Measurements from ENCODE around the gene DUSP7. TPM values are rescaled to one million over a fixed set of nuclear protein-coding genes. Genes with fewer than 3 reads are reported as not detected.

Gene DUSP7
- total and polyA plus RNA-seq, 2 experiments from 2014 or later = 6.4 to 13.1 TPM

DNA sequence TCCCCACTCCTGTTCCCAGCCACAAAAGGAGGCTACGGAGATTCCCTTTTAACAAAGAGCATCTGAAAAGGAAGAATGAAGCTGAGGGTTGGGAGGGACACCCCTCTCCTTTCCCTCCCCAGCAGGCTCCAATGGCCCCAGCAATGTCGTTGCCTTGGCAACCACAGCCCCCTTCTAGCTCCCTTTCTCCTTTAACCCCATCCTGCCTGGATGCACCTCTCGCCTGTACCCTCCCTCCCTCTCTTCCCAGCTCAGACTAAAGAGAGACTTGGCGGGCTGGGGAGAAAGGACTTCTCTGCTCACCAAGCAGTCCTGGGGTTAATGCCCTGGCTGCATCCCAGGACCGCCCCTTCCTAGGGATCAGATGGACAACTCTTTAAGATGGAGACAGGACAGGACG is 53.6 kb downstream of the DUSP7 start:
- TF ChIP-seq EZH2phosphoT487 (IDR thresholded peaks at IDR 0.05; ENCODE audit: low read depth, severe bottlenecking, unreplicated experiment) = no peak
- TF ChIP-seq, protein P1, sequence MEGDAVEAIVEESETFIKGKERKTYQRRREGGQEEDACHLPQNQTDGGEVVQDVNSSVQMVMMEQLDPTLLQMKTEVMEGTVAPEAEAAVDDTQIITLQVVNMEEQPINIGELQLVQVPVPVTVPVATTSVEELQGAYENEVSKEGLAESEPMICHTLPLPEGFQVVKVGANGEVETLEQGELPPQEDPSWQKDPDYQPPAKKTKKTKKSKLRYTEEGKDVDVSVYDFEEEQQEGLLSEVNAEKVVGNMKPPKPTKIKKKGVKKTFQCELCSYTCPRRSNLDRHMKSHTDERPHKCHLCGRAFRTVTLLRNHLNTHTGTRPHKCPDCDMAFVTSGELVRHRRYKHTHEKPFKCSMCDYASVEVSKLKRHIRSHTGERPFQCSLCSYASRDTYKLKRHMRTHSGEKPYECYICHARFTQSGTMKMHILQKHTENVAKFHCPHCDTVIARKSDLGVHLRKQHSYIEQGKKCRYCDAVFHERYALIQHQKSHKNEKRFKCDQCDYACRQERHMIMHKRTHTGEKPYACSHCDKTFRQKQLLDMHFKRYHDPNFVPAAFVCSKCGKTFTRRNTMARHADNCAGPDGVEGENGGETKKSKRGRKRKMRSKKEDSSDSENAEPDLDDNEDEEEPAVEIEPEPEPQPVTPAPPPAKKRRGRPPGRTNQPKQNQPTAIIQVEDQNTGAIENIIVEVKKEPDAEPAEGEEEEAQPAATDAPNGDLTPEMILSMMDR (IDR thresholded peaks at IDR 0.05; ENCODE audit: poor library complexity) = no peak
- WGBS (ENCODE audit: low lambda C conversion rate, missing lambda C conversion rate) = 79% methylated on average over 6 of the region's 6 CpGs
- Histone ChIP-seq H3K4me1 (ENCODE audit: insufficient read depth) (peaks cover 19% of the 10 kb centered on the region), H3K9me3 (ENCODE audit: low read depth) (no peaks in the 10 kb centered on the region), H3K9me2 (replicated peaks; ENCODE audit: insufficient read depth) (no peaks in the 10 kb centered on the region), H4K20me1 (ENCODE audit: insufficient read depth, poor library complexity, severe bottlenecking) (no peaks in the 10 kb centered on the region), H3K79me2 (no peaks in the 10 kb centered on the region), H3K4me2 (no peak overlapping the region), H3K4me3 (no peak overlapping the region), H3K27ac (no peak overlapping the region), H3K27me3 (no peaks in the 10 kb centered on the region), H2AFZ (no peak overlapping the region), H3K36me3 (replicated peaks; ENCODE audit: insufficient read depth, low read depth) (no peaks in the 10 kb centered on the region)
- no peak for DNase-seq (ENCODE audit: low spot score)

DNA sequence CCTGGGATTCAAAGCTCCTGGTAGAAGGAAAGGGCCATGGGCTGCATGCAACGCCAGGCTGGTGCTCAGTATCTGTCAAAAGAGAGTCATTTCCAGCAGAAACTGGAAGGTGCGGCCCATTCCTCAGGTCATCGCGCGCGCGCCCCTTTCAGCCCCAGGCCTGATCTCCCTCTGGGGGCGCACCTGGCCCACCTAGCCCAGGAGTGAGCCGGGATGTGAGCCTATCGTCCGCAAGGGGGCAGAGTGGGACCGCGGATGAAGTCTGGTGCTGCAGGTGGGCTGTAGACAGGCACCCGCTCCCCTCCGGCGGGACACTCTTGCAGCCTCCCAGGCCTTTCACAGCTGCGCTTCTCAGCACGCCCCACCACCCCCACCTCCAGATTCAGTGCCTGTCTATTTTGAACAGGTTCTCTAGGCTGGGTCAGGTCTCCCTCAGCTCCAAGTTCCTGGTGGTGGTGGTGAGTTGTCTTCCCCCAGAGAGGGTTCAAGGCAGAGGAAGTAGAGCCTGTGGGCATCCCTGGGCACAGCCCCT is 54.9 kb downstream of the DUSP7 start:
- no peak overlapping the region for H2AFZ ChIP-seq
- peak overlapping the region; percentile 31 for H3K4me2 ChIP-seq
- TF ChIP-seq EZH2 (IDR thresholded peaks at IDR 0.05; ENCODE audit: borderline replicate concordance) (no peak), EZH2phosphoT487 (IDR thresholded peaks at IDR 0.05; ENCODE audit: low read depth, severe bottlenecking, unreplicated experiment) (no peak)
- TF ChIP-seq, protein P1 (IDR thresholded peaks at IDR 0.05; ENCODE audit: poor library complexity) = peak; percentile 98
- DNase-seq (ENCODE audit: low spot score) = peak; percentile 85
- 4% methylated on average over 17 of the region's 18 CpGs for WGBS (ENCODE audit: low lambda C conversion rate, missing lambda C conversion rate)
- no peak overlapping the region for H3K4me3 ChIP-seq
- H3K9me3 ChIP-seq (ENCODE audit: low read depth) = no peaks in the 10 kb centered on the region
- H3K9me2 ChIP-seq (replicated peaks; ENCODE audit: insufficient read depth) = no peaks in the 10 kb centered on the region
- no peaks in the 10 kb centered on the region for H4K20me1 ChIP-seq (ENCODE audit: insufficient read depth, poor library complexity, severe bottlenecking)
- H3K4me1 ChIP-seq (ENCODE audit: insufficient read depth) = peaks cover 19% of the 10 kb centered on the region
- H3K27ac ChIP-seq = no peak overlapping the region
- H3K36me3 ChIP-seq (replicated peaks; ENCODE audit: insufficient read depth, low read depth) = no peaks in the 10 kb centered on the region
- no peaks in the 10 kb centered on the region for H3K79me2 ChIP-seq
- no peaks in the 10 kb centered on the region for H3K27me3 ChIP-seq

DNA sequence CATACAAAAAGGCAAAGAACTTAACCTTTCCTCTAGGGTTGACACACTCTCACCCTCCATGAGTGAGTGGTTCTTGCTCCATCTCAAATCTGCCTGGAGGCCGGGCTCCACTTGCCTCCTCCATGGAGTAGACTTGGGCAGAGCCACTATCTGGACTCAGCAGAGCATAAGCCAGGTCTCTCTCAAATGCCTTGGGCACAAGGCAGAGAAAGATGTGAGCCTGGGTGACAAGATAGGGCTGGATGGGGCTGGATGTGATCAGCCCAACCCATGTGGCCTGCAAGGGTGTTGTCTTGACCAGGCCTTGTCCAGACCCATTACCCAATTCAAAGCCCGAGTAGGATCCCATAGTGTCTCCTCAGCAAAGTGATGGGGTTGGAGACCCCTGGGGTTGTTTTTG is 56.5 kb downstream of the DUSP7 start:
- Histone ChIP-seq H3K79me2 (peaks cover 8% of the 10 kb centered on the region), H2AFZ (no peak overlapping the region), H3K4me3 (no peak overlapping the region), H3K36me3 (replicated peaks; ENCODE audit: insufficient read depth, low read depth) (no peaks in the 10 kb centered on the region), H3K9me2 (replicated peaks; ENCODE audit: insufficient read depth) (no peaks in the 10 kb centered on the region), H3K4me1 (ENCODE audit: insufficient read depth) (peaks cover 8% of the 10 kb centered on the region), H4K20me1 (ENCODE audit: insufficient read depth, poor library complexity, severe bottlenecking) (no peaks in the 10 kb centered on the region), H3K27ac (no peak overlapping the region), H3K4me2 (no peak overlapping the region), H3K9me3 (ENCODE audit: low read depth) (no peaks in the 10 kb centered on the region), H3K27me3 (no peaks in the 10 kb centered on the region)
- no peak for DNase-seq (ENCODE audit: low spot score)
- WGBS (ENCODE audit: low lambda C conversion rate, missing lambda C conversion rate) = 94% methylated on average over 2 of the region's 2 CpGs
- TF ChIP-seq EZH2 (IDR thresholded peaks at IDR 0.05; ENCODE audit: borderline replicate concordance) = no peak
- TF ChIP-seq, protein P1 (IDR thresholded peaks at IDR 0.05; ENCODE audit: poor library complexity) = no peak
- TF ChIP-seq EZH2phosphoT487 (IDR thresholded peaks at IDR 0.05; ENCODE audit: low read depth, severe bottlenecking, unreplicated experiment) = no peak

Other genes starting within 250 kb of the DUSP7 start
- not detected in 2 replicates for gene IQCF2, start 195.0 kb downstream of the DUSP7 start, total RNA-seq
- not detected in 2 replicates for gene IQCF2, start 195.0 kb downstream of the DUSP7 start, polyA plus RNA-seq
- gene IQCF5, start 181.0 kb downstream of the DUSP7 start, total RNA-seq = not detected in 2 replicates
- not detected in 2 replicates for gene IQCF5, start 181.0 kb downstream of the DUSP7 start, polyA plus RNA-seq
- not detected in 2 replicates for gene IQCF1, start 153.2 kb downstream of the DUSP7 start, total RNA-seq
- not detected in 2 replicates for gene IQCF1, start 153.2 kb downstream of the DUSP7 start, polyA plus RNA-seq
- gene RRP9, start 114.7 kb downstream of the DUSP7 start, total RNA-seq = 14.0 and 17.5 TPM in 2 replicates
- gene RRP9, start 114.7 kb downstream of the DUSP7 start, polyA plus RNA-seq = 23.1 and 32.8 TPM in 2 replicates
- 7.0 and 9.3 TPM in 2 replicates for gene PARP3, start 114.2 kb downstream of the DUSP7 start, total RNA-seq
- gene PARP3, start 114.2 kb downstream of the DUSP7 start, polyA plus RNA-seq = 10.3 and 11.6 TPM in 2 replicates
- gene GPR62, start 101.2 kb downstream of the DUSP7 start, total RNA-seq = not detected in 2 replicates
- 0.08 TPM in 1 of 2 replicates, not detected in the other for gene GPR62, start 101.2 kb downstream of the DUSP7 start, polyA plus RNA-seq
- 48.6 and 60.2 TPM in 2 replicates for gene PCBP4, start 89.1 kb downstream of the DUSP7 start, total RNA-seq
- 42.4 and 53.7 TPM in 2 replicates for gene PCBP4, start 89.1 kb downstream of the DUSP7 start, polyA plus RNA-seq
- 31.9 and 32.8 TPM in 2 replicates for gene ABHD14B, start 82.5 kb downstream of the DUSP7 start, total RNA-seq
- gene ABHD14B, start 82.5 kb downstream of the DUSP7 start, polyA plus RNA-seq = 40.2 and 48.4 TPM in 2 replicates
- gene ABHD14A, start 81.5 kb downstream of the DUSP7 start, total RNA-seq = 17.1 and 22.3 TPM in 2 replicates
- gene ABHD14A, start 81.5 kb downstream of the DUSP7 start, polyA plus RNA-seq = 55.1 and 68.6 TPM in 2 replicates
- 114 and 164 TPM in 2 replicates for gene ACY1, start 73.0 kb downstream of the DUSP7 start, total RNA-seq
- 148 and 183 TPM in 2 replicates for gene ACY1, start 73.0 kb downstream of the DUSP7 start, polyA plus RNA-seq
- 981 and 1,184 TPM in 2 replicates for gene RPL29, start 60.7 kb downstream of the DUSP7 start, total RNA-seq
- gene RPL29, start 60.7 kb downstream of the DUSP7 start, polyA plus RNA-seq = 786 and 812 TPM in 2 replicates
- gene POC1A, start 97.9 kb upstream of the DUSP7 start, total RNA-seq = 2.6 TPM in 2 replicates
- gene POC1A, start 97.9 kb upstream of the DUSP7 start, polyA plus RNA-seq = 3.7 and 5.7 TPM in 2 replicates
- gene ALAS1, start 141.6 kb upstream of the DUSP7 start, total RNA-seq = 81.8 and 85.3 TPM in 2 replicates
- 90.1 and 91.2 TPM in 2 replicates for gene ALAS1, start 141.6 kb upstream of the DUSP7 start, polyA plus RNA-seq
- gene TLR9, start 169.1 kb upstream of the DUSP7 start, total RNA-seq = not detected in 2 replicates
- not detected in 2 replicates for gene TLR9, start 169.1 kb upstream of the DUSP7 start, polyA plus RNA-seq
- 52.5 and 59.1 TPM in 2 replicates for gene TWF2, start 182.6 kb upstream of the DUSP7 start, total RNA-seq
- gene TWF2, start 182.6 kb upstream of the DUSP7 start, polyA plus RNA-seq = 45.7 and 47.4 TPM in 2 replicates
- 6.2 and 8.0 TPM in 2 replicates for gene PPM1M, start 189.2 kb upstream of the DUSP7 start, total RNA-seq
- gene PPM1M, start 189.2 kb upstream of the DUSP7 start, polyA plus RNA-seq = 8.4 and 10.7 TPM in 2 replicates
- 50.9 and 52.1 TPM in 2 replicates for gene WDR82, start 222.1 kb upstream of the DUSP7 start, total RNA-seq
- 20.2 and 24.8 TPM in 2 replicates for gene WDR82, start 222.1 kb upstream of the DUSP7 start, polyA plus RNA-seq
- gene GLYCTK, start 231.3 kb upstream of the DUSP7 start, total RNA-seq = 112 and 116 TPM in 2 replicates
- 95.5 and 110 TPM in 2 replicates for gene GLYCTK, start 231.3 kb upstream of the DUSP7 start, polyA plus RNA-seq

All from hepatocyte (in vitro differentiated cells).